LoVo (cell line): ENCODE data around the gene MEST.
"Not testable (repeated sequence)": the region's sequence is repeated elsewhere in the genome, so short reads cannot be mapped to it uniquely, and the experiment has no call there.

Experiments used
- DNase-seq: peaks from one replicate; pipeline ENCODE4 v3.0.0-alpha.2; 2016; ENCODE audit warnings: low spot score

Gene MEST

DNA sequence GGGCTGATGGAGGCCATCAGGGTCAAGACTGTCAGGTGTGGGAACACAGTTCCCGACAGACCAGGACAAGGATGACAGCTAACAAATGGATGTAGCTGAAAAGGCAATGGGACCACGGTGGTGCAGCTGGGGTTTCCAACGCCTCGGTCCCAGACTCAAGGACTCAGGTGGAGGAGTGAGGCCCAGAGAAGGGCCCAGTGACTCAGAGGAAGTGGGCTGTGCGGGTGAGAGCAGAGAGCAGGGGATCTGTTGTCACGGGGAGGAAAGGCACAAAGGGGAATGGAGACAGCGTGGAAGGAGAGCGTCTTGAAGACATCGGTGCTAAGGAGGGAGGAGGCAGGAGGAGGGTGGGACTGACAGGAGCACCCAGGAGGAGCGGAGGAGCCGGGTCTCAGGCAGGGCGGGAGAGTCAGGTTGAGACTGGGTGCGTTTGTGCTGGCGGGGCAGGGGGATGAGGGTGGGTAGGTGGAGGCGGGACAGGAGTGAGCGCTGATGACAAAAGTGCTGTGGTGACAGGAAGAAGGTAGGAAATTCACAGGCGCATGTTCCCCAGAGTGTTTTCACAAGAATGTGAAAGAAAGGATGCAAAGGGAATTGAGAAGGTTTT, 31.7 kb downstream of the MEST start:
- DNase-seq = not testable (repeated sequence)

DNA sequence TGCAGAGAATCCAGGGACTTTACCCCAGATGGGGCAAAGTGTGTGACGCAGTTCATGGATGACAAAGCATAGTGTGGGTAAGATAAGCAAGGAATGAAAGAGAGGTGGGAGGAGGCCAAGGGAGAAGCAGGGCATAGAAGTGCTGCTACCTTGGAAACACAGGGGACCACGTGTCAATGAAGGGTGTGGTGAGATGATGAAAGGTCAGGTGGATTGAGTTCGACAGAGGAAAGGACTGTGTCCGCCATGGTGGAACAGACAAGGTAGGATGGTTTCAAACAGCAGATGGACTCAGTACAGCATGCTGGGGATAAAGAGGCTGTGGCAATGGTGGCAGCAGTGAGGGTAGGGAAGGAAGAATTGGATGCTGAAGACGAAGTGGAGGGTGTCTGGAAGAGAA, 32.7 kb downstream of the MEST start:
- no peak for DNase-seq

DNA sequence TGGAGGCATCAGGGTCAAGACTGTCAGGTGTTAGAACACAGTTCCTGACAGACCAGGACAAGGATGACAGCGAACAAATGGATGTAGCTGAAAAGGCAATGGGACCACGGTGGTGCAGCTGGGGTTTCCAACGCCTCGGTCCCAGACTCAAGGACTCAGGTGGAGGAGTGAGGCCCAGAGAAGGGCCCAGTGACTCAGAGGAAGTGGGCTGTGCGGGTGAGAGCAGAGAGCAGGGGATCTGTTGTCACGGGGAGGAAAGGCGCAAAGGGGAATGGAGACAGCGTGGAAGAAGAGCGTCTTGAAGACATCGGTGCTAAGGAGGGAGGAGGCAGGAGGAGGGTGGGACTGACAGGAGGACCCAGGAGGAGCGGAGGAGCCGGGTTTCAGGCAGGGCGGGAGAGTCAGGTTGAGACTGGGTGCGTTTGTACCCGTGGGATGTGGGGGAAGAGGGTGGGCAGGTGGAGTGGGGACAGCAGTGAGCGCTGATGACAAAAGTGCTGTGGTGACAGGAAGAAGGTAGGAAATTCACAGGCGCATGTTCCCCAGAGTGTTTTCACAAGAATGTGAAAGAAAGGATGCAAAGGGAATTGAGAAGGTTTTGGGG, 36.0 kb downstream of the MEST start:
- DNase-seq = not testable (repeated sequence)

DNA sequence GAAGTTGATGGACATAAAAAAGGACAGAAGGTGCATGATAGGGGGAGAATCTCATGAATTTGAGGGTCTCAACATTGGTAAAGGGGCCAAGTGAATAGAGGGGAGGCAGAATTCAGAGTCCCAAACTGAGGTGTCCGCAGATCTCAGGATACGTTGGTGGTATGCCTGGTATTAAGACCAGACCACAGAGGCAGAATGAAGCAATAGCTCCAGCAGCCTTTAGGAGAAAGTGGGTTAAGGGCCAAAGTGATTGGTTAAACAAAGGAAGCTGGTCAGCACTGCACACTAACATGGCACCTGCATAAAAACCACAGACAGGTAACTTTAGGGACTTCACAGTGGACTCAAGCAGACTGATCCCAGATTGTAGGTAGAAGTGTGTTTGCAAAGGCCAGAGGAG, 37.5 kb downstream of the MEST start:
- DNase-seq = no peak

DNA sequence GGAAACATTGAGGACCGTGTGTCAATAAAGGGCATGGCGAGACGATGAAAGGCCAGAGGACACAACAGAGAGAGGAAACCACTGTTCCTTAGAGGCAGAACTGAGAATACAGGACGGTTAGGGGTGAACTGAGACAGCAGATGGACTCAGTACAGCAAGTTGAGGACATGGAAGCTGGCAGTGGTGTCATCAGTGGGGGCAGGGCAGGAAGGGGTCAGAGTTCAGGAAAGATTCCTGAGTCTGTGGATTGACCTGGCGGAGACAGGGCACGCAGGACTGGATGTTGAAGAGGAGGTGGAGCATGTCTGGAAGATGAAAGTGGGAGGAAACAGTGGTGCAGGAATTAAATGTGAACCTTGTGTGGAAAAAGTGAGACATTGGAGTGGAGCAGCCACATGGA, 46.0 kb downstream of the MEST start:
- not testable (repeated sequence) for DNase-seq

DNA sequence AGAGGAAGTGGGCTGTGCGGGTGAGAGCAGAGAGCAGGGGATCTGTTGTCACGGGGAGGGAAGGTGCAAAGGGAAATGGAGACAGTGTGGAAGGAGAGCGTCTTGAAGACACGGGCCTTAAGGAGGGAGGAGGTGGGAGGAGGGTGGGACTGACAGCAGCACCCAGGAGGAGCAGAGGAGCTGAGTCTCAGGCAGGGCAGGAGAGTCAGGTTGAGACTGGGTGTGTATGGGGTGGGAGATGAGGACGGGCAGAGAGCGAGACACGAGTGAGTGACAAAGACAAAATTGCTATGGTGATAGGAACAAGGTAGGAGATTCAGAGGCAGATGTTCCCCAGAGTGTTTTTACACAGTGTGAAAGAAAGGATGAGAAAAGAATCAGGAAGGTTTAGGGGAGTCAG, 49.4 kb downstream of the MEST start:
- DNase-seq = not testable (repeated sequence)

DNA sequence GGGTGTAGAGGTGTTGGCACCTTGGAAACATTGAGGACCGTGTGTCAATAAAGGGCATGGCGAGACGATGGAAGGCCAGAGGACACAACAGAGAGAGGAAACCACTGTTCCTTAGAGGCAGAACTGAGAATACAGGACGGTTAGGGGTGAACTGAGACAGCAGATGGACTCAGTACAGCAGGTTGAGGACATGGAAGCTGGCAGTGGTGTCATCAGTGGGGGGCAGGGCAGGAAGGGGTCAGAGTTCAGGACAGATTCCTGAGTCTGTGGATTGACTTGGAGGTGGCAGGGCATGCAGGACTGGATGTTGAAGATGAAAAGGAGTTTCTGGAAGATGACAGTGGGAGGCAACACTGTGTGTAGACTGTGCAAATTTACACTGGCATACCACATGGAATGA, 50.4 kb downstream of the MEST start:
- not testable (repeated sequence) for DNase-seq

DNA sequence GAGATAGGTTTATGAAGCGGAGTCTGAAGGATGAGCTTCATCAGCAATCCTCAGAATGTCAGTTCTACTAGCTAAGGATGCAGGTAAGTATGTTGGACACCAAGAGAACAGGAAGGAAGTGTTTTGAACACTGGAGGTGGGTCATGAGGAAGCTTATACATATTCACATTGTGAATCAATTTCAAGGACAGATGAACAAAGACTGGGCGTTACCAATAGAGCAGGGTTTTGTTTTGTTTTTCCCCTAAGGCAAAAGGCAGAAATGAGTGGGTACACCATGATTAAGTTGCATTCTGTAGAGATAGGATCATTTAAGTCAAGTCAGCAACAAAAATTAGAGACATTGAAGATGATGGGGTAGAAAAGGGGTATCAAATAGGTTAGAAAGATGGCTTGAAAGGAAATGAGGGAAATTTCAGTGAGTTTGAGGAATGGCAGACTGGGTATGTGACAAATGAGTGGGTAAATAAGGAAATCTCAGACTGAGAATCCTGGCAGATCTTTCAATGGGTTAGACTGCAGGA, 51.7 kb downstream of the MEST start:
- no peak for DNase-seq

DNA sequence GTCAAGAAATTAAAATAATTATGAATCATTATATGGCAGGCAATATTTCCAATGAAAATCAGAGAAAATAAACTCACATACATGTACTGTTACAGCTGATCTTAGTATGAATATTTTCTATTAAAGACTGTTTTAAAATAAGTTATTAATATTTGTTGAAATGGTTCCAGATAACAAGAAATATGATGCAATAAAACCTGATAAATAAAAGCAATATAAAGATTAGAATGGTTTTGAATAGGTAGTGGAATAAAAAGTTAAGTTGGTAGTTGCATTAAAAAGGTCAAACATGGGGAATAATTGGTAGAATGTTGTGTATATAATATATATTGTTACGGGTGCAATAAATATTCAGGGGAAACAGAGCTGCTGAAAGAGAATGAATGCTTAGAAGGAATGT, 52.5 kb downstream of the MEST start:
- DNase-seq = no peak

DNA sequence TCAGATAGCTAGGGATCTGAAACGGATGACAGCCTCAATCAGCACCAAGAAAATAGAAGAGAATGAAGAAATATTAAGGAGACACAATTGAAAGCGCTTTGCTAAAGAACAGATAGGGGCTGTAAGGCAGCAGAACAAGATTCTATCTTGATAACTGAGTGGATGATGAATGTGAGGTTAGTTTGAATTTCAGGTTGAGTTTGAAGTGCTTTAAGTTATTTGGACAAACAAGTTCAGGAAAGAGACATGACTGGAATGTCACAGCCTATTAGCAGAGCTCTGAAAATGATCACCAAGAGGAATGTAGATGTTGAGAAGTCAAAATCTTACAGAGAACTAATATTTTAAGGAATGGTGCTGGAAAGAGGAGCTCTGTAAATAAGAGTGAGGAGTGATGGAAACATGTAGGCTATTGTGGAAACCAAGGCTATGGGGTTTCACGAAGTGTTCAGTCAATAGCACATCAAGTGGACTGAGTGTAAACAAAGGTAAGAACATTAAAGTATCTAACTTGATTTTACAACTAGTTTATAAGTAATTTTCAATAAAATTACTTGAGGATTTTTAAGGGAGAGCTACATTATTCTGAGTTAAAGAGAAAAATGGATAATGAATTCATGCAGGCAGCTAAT, 61.6 kb downstream of the MEST start:
- DNase-seq = no peak

DNA sequence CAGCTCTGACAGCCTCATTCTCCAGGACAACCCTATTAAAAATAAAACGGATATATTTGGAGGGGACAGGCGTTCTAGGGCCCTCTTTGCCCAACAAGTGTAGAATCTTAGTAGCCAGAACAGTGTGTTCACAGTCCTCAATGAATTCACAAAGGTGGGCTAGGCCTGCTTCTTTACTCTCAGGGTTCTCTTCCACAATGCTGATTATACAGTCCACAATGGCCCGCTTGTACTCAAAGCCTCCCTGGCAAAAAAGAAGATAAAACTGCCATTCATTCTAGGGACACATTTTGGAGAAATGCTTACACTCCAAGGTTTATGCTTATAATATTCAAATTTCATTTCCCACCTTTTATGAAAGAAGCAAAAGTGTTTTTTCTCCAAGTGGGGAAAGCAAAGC, 62.6 kb downstream of the MEST start:
- no peak for DNase-seq
